Measurements from ENCODE around the gene PAGR1. TPM values are rescaled to one million over a fixed set of nuclear protein-coding genes. Genes with fewer than 3 reads are reported as not detected.
A peak's percentile ranks its signal among the peaks of the same experiment; 100 is the strongest.
"Not testable (repeated sequence)": the region's sequence is repeated elsewhere in the genome, so short reads cannot be mapped to it uniquely, and the experiment has no call there.

Gene PAGR1
- total RNA-seq: 12.9 TPM
- long read RNA-seq, transcript PAGR1-201 (3 exons, 1,702 nt): major isoform, 55 of 55 reads
- long read RNA-seq, partial matches to known transcripts: 0 of 55 reads
- long read RNA-seq, other reads (novel, unspliced or antisense): 0 of 55 reads

- peak; percentile 90 for TF ChIP-seq CTCF (IDR thresholded peaks at IDR 0.05; ENCODE audit: borderline replicate concordance)
- Histone ChIP-seq H3K4me1 (peaks cover 86% of the 10 kb centered on the region), H3K36me3 (peaks cover 22% of the 10 kb centered on the region), H3K9me3 (replicated peaks) (no peaks in the 10 kb centered on the region), H3K4me3 (peak within 1 kb of the TSS; percentile 84), H3K27ac (replicated peaks) (peak within 1 kb of the TSS; percentile 97), H3K27me3 (ENCODE audit: low read depth) (no peaks in the 10 kb centered on the region)
- intact Hi-C loops (cut with micrococcal nuclease): no loop called here
- DNase-seq: peak; percentile 98
These were observed at the start of gene PAGR1 for GRCh38 chr16:29815793-29816693. Gene PAGR1 (plus strand): TSS chr16:29816152. CDS start chr16:29816526, 374 bp downstream.

GRCh38 chr16:29766571-29766970 lies 49.4 kb upstream of the PAGR1 start:
- Histone ChIP-seq H3K9me3 (replicated peaks) (no peaks in the 10 kb centered on the region), H3K27ac (replicated peaks) (no peak overlapping the region), H3K4me3 (no peak overlapping the region), H3K27me3 (ENCODE audit: low read depth) (peaks cover 10% of the 10 kb centered on the region), H3K36me3 (no peaks in the 10 kb centered on the region), H3K4me1 (no peaks in the 10 kb centered on the region)
- no peak for TF ChIP-seq CTCF (IDR thresholded peaks at IDR 0.05; ENCODE audit: borderline replicate concordance)
- intact Hi-C loops (cut with micrococcal nuclease): no loop called here
- no peak for DNase-seq

- no peaks in the 10 kb centered on the region for H3K36me3 ChIP-seq
- H3K9me3 ChIP-seq (replicated peaks): no peaks in the 10 kb centered on the region
- no peak overlapping the region for H3K27ac ChIP-seq (replicated peaks)
- peaks cover 10% of the 10 kb centered on the region for H3K27me3 ChIP-seq (ENCODE audit: low read depth)
- intact Hi-C loops (cut with micrococcal nuclease): no loop called here
- H3K4me1 ChIP-seq: no peaks in the 10 kb centered on the region
- DNase-seq: no peak
- H3K4me3 ChIP-seq: no peak overlapping the region
- no peak for TF ChIP-seq CTCF (IDR thresholded peaks at IDR 0.05; ENCODE audit: borderline replicate concordance)
These were observed 48.9 kb upstream of the PAGR1 start for GRCh38 chr16:29767062-29767461.

- peaks cover under 1% of the 10 kb centered on the region for H3K27me3 ChIP-seq (ENCODE audit: low read depth)
- H3K9me3 ChIP-seq (replicated peaks): no peaks in the 10 kb centered on the region
- intact Hi-C loops (cut with micrococcal nuclease): no loop called here
- no peak for DNase-seq
- no peaks in the 10 kb centered on the region for H3K4me1 ChIP-seq
- no peak overlapping the region for H3K27ac ChIP-seq (replicated peaks)
- no peaks in the 10 kb centered on the region for H3K36me3 ChIP-seq
- no peak for TF ChIP-seq CTCF (IDR thresholded peaks at IDR 0.05; ENCODE audit: borderline replicate concordance)
- H3K4me3 ChIP-seq: no peak overlapping the region
These were observed 46.4 kb upstream of the PAGR1 start for GRCh38 chr16:29769507-29769906.

GRCh38 chr16:29770250-29770929 lies 45.6 kb upstream of the PAGR1 start:
- intact Hi-C loops (cut with micrococcal nuclease): no loop called here
- Histone ChIP-seq H3K27me3 (ENCODE audit: low read depth) (no peaks in the 10 kb centered on the region), H3K36me3 (no peaks in the 10 kb centered on the region), H3K4me1 (no peaks in the 10 kb centered on the region), H3K4me3 (no peak overlapping the region), H3K9me3 (replicated peaks) (no peaks in the 10 kb centered on the region), H3K27ac (replicated peaks) (no peak overlapping the region)
- no peak for DNase-seq
- TF ChIP-seq CTCF (IDR thresholded peaks at IDR 0.05; ENCODE audit: borderline replicate concordance): no peak

- H3K4me1 ChIP-seq; H3K27ac ChIP-seq (replicated peaks); DNase-seq; H3K4me3 ChIP-seq; intact Hi-C loops (cut with micrococcal nuclease); H3K36me3 ChIP-seq; H3K27me3 ChIP-seq (ENCODE audit: low read depth); H3K9me3 ChIP-seq (replicated peaks): not testable (repeated sequence)
These were observed 43.6 kb upstream of the PAGR1 start for GRCh38 chr16:29772330-29772729.
